GM12801 (cell line): ENCODE data around the gene VSTM2B.

ENCODE experiments used
- CTCF ChIP-seq: IDR thresholded peaks from one replicate; pipeline ENCODE4 v1.5.1; 2011; ENCODE audit warnings: control low read depth; ENCODE audit not compliant: insufficient read length; ENCODE audit errors: extremely low read depth

VSTM2B gene

GRCh38 chr19:29610213-29610573, 84.4 kb downstream of the VSTM2B start:
- no peak for TF ChIP-seq CTCF

GRCh38 chr19:29610574-29611271, 84.9 kb downstream of the VSTM2B start:
- TF ChIP-seq CTCF: no peak

- no peak for TF ChIP-seq CTCF
Measured at GRCh38 chr19:29612121-29612520, 86.3 kb downstream of the VSTM2B start.

GRCh38 chr19:29612801-29613595, 87.2 kb downstream of the VSTM2B start:
- no peak for TF ChIP-seq CTCF

- TF ChIP-seq CTCF: no peak
Measured at GRCh38 chr19:29614046-29614445, 88.3 kb downstream of the VSTM2B start.
